Neuronal stem cell (in vitro differentiated cells): ENCODE measurements around the gene SPATA19.

Experiments used
- DNase-seq: peaks from one replicate; pipeline ENCODE4 v3.0.0-alpha.2; 2013; ENCODE audit warnings: low spot score
- H2AFZ ChIP-seq: one replicate; pipeline ENCODE4 v1.6.1; 2013; ENCODE audit warnings: mild to moderate bottlenecking, low read length, inconsistent platforms
- H2AK5ac ChIP-seq: 2 replicates; pipeline ENCODE4 v1.6.1; 2013; ENCODE audit warnings: low read depth, mild to moderate bottlenecking, inconsistent platforms, low read length, moderate library complexity, mixed read lengths
- H2BK120ac ChIP-seq: 2 replicates; pipeline ENCODE4 v1.6.1; 2013; ENCODE audit warnings: low read depth, mild to moderate bottlenecking, inconsistent platforms, low read length, moderate library complexity, mixed read lengths
- H2BK12ac ChIP-seq: one replicate; pipeline ENCODE4 v1.6.1; 2013; ENCODE audit warnings: low read length, inconsistent platforms
- H2BK15ac ChIP-seq: 2 replicates; pipeline ENCODE4 v1.6.1; 2013; ENCODE audit warnings: mild to moderate bottlenecking, low read length, inconsistent platforms, mixed read lengths
- H2BK5ac ChIP-seq: one replicate; pipeline ENCODE4 v1.6.1; 2013; ENCODE audit warnings: inconsistent platforms, mild to moderate bottlenecking, low read length, moderate library complexity
- H3K14ac ChIP-seq: one replicate; pipeline ENCODE4 v1.6.1; 2013; ENCODE audit warnings: low read length, inconsistent platforms
- H3K18ac ChIP-seq: 2 replicates; pipeline ENCODE4 v1.6.1; 2013; ENCODE audit warnings: low read length, inconsistent platforms
- H3K23ac ChIP-seq: 2 replicates; pipeline ENCODE4 v1.6.1; 2013; ENCODE audit warnings: low read depth, mild to moderate bottlenecking, mixed read lengths, low read length, inconsistent platforms; ENCODE audit not compliant: poor library complexity
- H3K27ac ChIP-seq: replicated peaks from 3 replicates; pipeline ENCODE4 v1.5.1; 2013; ENCODE audit warnings: low read length, inconsistent platforms
- H3K27me3 ChIP-seq, 3 experiments: 2 replicates each; pipeline ENCODE4 v1.6.1; 2013; ENCODE audit warnings: low read length in 3 of 3, mild to moderate bottlenecking in 2 of 3, inconsistent platforms in 1 of 3, low read depth in 1 of 3, mixed read lengths in 1 of 3, moderate library complexity in 1 of 3; ENCODE audit not compliant: control insufficient read depth in 3 of 3, insufficient read depth in 3 of 3
- H3K36me3 ChIP-seq, 2 donors: replicated peaks in 1 of 2; 2 replicates each; pipeline ENCODE4 v1.6.1; 2013; ENCODE audit warnings: low read length in 2 of 2; ENCODE audit not compliant: control insufficient read depth in 2 of 2, insufficient read depth in 2 of 2
- H3K4ac ChIP-seq: 2 replicates; pipeline ENCODE4 v1.6.1; 2013; ENCODE audit warnings: inconsistent platforms, mild to moderate bottlenecking, low read length, moderate library complexity
- H3K4me1 ChIP-seq, 2 donors: 1 replicate in 1 of 2; 2 replicates in 1 of 2; pipeline ENCODE4 v1.6.1; 2013; ENCODE audit warnings: low read length in 2 of 2, low read depth in 1 of 2; ENCODE audit not compliant: control insufficient read depth in 2 of 2, insufficient read depth in 1 of 2
- H3K4me2 ChIP-seq: one replicate; pipeline ENCODE4 v1.6.1; 2013; ENCODE audit warnings: mild to moderate bottlenecking, low read length, inconsistent platforms; ENCODE audit not compliant: insufficient read depth, poor library complexity, severe bottlenecking
- H3K4me3 ChIP-seq, 2 donors: 2 replicates each; pipeline ENCODE4 v1.5.1; 2013; ENCODE audit warnings: low read length in 2 of 2, mild to moderate bottlenecking in 2 of 2, inconsistent platforms in 1 of 2, moderate library complexity in 1 of 2
- H3K79me1 ChIP-seq: one replicate; pipeline ENCODE4 v1.6.1; 2013; ENCODE audit warnings: low read depth, mild to moderate bottlenecking, inconsistent platforms, low read length, moderate library complexity
- H3K9ac ChIP-seq: one replicate; pipeline ENCODE4 v1.6.1; 2013; ENCODE audit warnings: mild to moderate bottlenecking, low read depth, low read length, inconsistent platforms; ENCODE audit not compliant: poor library complexity
- H3K9me3 ChIP-seq, 2 donors: replicated peaks in 1 of 2; 2 replicates each; pipeline versions ENCODE3 to v1.6.1; 2013; ENCODE audit warnings: low read length in 2 of 2, mild to moderate bottlenecking in 2 of 2, inconsistent platforms in 1 of 2, low read depth in 1 of 2, mixed read lengths in 1 of 2, moderate library complexity in 1 of 2; ENCODE audit not compliant: control insufficient read depth in 2 of 2, insufficient read depth in 1 of 2
- H4K8ac ChIP-seq: one replicate; pipeline ENCODE4 v1.6.1; 2013; ENCODE audit warnings: low read depth, mild to moderate bottlenecking, inconsistent platforms, low read length, moderate library complexity
- H4K91ac ChIP-seq: one replicate; pipeline ENCODE4 v1.6.1; 2013; ENCODE audit warnings: low read length, low read depth, mild to moderate bottlenecking, inconsistent platforms; ENCODE audit not compliant: poor library complexity
- WGBS, 2 donors: extraction: QIAGEN DNeasy Blood & Tissue Kit; methylation state at CpG; one replicate each; pipeline ENCODE4 v1.1.7; 2013; ENCODE audit warnings: missing lambda C conversion rate in 2 of 2, mixed read lengths in 1 of 2; ENCODE audit not compliant: insufficient read length in 2 of 2, insufficient replicate concordance in 1 of 2; ENCODE audit errors: extremely low coverage in 2 of 2; 5-methylcytosine and 5-hydroxymethylcytosine counted together

The SPATA19 gene

GRCh38 chr11:133823614-133824013 is 21.7 kb downstream of the SPATA19 start:
- Histone ChIP-seq H3K9ac (peak overlapping the region; percentile 18), H3K4me2 (no peak overlapping the region), H2BK120ac (no peak overlapping the region), H3K9me3 (no peaks in the 10 kb centered on the region), H4K91ac (no peak overlapping the region), H2AK5ac (no peak overlapping the region), H3K4me3 (no peak overlapping the region), H3K27me3 (no peaks in the 10 kb centered on the region), H2AFZ (no peak overlapping the region), H4K8ac (no peak overlapping the region), H3K4ac (no peak overlapping the region), H3K36me3 (no peaks in the 10 kb centered on the region), H3K79me1 (no peaks in the 10 kb centered on the region), H2BK12ac (no peak overlapping the region), H3K18ac (peak overlapping the region; percentile 4), H3K14ac (no peak overlapping the region), H2BK15ac (peak overlapping the region; percentile 22), H3K4me1 (peaks cover 0 to 6% of the 10 kb centered on the region in 2 donors), H3K23ac (no peak overlapping the region), H3K27ac (no peak overlapping the region), H2BK5ac (no peak overlapping the region)
- no CpG with 5 or more reads among the region's 4 CpGs for WGBS, 2 donors
- no peak for DNase-seq

GRCh38 chr11:133823211-133823610 is 22.1 kb downstream of the SPATA19 start:
- no peaks in the 10 kb centered on the region for H3K36me3 ChIP-seq
- WGBS, 2 donors, result no CpG with 5 or more reads among the region's 6 CpGs

GRCh38 chr11:133821776-133822175 is 23.5 kb downstream of the SPATA19 start:
- no peak overlapping the region for H3K4ac ChIP-seq
- no peak overlapping the region for H2BK120ac ChIP-seq
- no peak overlapping the region for H2AFZ ChIP-seq
- no peak overlapping the region for H3K23ac ChIP-seq
- no peak overlapping the region for H4K91ac ChIP-seq
- H4K8ac ChIP-seq, result no peak overlapping the region
- peak; percentile 72 for DNase-seq
- H3K27ac ChIP-seq, result no peak overlapping the region
- no peak overlapping the region for H2BK12ac ChIP-seq
- H3K27me3 ChIP-seq, result no peaks in the 10 kb centered on the region
- H3K79me1 ChIP-seq, result no peaks in the 10 kb centered on the region
- H2BK15ac ChIP-seq, result no peak overlapping the region
- peaks cover 0 to 6% of the 10 kb centered on the region in 2 donors for H3K4me1 ChIP-seq
- H3K14ac ChIP-seq, result no peak overlapping the region
- no peak overlapping the region for H3K4me3 ChIP-seq
- H3K36me3 ChIP-seq, result no peaks in the 10 kb centered on the region
- no peaks in the 10 kb centered on the region for H3K9me3 ChIP-seq
- H3K9ac ChIP-seq, result no peak overlapping the region
- no CpG with 5 or more reads among the region's 8 CpGs for WGBS, 2 donors
- no peak overlapping the region for H2AK5ac ChIP-seq
- H3K4me2 ChIP-seq, result no peak overlapping the region
- peak overlapping the region; percentile 60 for H3K18ac ChIP-seq
- no peak overlapping the region for H2BK5ac ChIP-seq

More at GRCh38 chr11:133823211-133823610, 22.1 kb downstream of the SPATA19 start:
- H2BK15ac ChIP-seq, result peak overlapping the region; percentile 22
- no peak overlapping the region for H2BK12ac ChIP-seq
- no peak overlapping the region for H3K4me2 ChIP-seq
- H3K18ac ChIP-seq, result peak overlapping the region; percentile 4
- no peaks in the 10 kb centered on the region for H3K27me3 ChIP-seq
- no peak overlapping the region for H2AFZ ChIP-seq
- no peaks in the 10 kb centered on the region for H3K79me1 ChIP-seq
- no peak for DNase-seq
- H2AK5ac ChIP-seq, result no peak overlapping the region
- no peak overlapping the region for H3K14ac ChIP-seq
- no peak overlapping the region for H2BK5ac ChIP-seq
- H4K8ac ChIP-seq, result peak overlapping the region; percentile 24
- H3K27ac ChIP-seq, result no peak overlapping the region
- no peak overlapping the region for H2BK120ac ChIP-seq
- H3K4ac ChIP-seq, result no peak overlapping the region
- H3K23ac ChIP-seq, result no peak overlapping the region
- no peaks in the 10 kb centered on the region for H3K9me3 ChIP-seq
- H3K4me3 ChIP-seq, result no peak overlapping the region
- peaks cover 0 to 6% of the 10 kb centered on the region in 2 donors for H3K4me1 ChIP-seq
- H3K9ac ChIP-seq, result peak overlapping the region; percentile 18
- no peak overlapping the region for H4K91ac ChIP-seq

GRCh38 chr11:133819746-133820315 is 25.5 kb downstream of the SPATA19 start:
- Histone ChIP-seq H3K4me2 (no peak overlapping the region), H3K36me3 (no peaks in the 10 kb centered on the region), H2AK5ac (no peak overlapping the region), H3K4me3 (no peak overlapping the region), H3K9ac (no peak overlapping the region), H3K4me1 (peaks cover 0 to 6% of the 10 kb centered on the region in 2 donors), H3K18ac (peak overlapping the region; percentile 56), H3K27ac (no peak overlapping the region), H3K14ac (no peak overlapping the region), H2BK15ac (no peak overlapping the region), H2BK12ac (no peak overlapping the region), H3K27me3 (no peaks in the 10 kb centered on the region), H2BK5ac (no peak overlapping the region), H2AFZ (no peak overlapping the region), H4K91ac (no peak overlapping the region), H2BK120ac (no peak overlapping the region), H3K23ac (peak overlapping the region; percentile 13), H3K9me3 (no peaks in the 10 kb centered on the region), H3K79me1 (no peaks in the 10 kb centered on the region), H4K8ac (no peak overlapping the region), H3K4ac (no peak overlapping the region)
- DNase-seq, result no peak
- WGBS, 2 donors, result no CpG with 5 or more reads among the region's 6 CpGs
